HG03342 (cell line): Measurements from ENCODE around the gene RUNX2.
A peak's percentile ranks its signal among the peaks of the same experiment; 100 is the strongest.
"Not testable (repeated sequence)": the region's sequence is repeated elsewhere in the genome, so short reads cannot be mapped to it uniquely, and the experiment has no call there.

Source experiments
- ATAC-seq: cut with Tn5 transposase; IDR thresholded peaks from one replicate; pipeline ENCODE4 v1.9.1; 2021; ENCODE audit warnings: mild to moderate bottlenecking, moderate library complexity; ENCODE audit not compliant: unreplicated experiment

Gene RUNX2

DNA sequence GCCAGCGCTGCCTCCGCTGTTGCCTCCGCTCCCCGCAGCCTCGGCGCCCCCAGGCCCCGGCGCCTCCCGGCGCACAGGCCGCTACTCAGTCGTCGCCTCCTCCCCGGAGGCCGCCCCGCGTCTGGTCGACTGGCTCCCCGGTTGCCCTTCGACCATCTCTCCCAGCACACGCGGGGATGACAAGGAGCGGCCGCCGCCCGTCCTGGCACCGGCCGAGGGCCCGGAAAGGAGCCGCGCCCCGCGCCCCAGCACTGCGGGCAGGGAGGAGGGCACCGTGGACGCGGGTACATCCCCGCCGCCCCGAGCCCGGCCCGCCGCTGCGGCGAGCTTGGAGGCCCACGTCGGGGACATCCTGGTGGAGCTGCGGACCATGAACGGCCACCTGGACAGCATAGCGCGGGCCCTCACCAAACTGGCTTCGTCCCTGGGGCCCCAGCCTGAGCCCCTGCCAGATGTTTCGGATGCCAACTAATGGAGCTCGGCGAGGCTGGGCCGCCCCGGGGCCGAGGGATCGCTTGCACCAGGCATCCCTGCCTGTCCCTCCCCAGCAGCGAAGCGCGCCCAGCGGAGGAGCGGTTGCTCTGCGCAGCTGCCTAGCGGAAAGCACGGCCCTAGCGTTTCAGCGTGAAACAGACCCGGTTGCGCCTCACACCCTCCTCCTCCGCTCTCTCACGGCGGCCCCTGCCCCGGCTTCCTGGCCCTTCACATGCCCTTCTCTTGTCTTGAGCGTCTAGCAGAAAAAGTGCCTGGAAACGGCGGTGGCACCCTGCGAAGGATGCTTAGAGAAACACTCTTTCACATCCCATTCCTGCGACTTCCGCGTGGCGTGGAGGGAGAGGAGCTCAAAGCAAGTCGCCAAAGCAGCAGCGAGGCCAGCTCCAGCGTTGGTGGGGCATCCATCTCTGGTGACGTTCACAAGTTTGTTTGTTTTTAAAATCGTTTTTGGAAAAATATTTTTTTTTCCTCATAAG lies 335.4 kb downstream of the RUNX2 start:
- no peak for ATAC-seq

DNA sequence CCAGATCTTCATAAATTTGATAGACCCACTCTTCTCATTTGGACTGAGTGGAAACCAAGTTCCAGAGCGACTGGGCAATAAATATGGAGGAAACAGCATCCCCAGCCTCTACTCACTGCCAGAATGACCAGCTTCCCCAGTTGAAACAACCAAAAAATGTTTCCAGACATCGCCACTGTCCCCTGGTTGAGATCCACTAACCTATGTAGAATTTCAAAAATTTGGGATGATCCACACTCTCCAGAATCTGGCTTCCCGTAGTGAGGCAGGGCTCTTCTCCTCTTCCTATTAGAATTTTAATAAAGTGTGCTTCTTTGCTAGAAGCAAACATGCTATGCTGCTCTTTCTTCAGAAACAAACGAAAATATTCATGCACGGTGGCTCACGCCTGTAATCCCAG lies 336.6 kb downstream of the RUNX2 start:
- no peak for ATAC-seq

DNA sequence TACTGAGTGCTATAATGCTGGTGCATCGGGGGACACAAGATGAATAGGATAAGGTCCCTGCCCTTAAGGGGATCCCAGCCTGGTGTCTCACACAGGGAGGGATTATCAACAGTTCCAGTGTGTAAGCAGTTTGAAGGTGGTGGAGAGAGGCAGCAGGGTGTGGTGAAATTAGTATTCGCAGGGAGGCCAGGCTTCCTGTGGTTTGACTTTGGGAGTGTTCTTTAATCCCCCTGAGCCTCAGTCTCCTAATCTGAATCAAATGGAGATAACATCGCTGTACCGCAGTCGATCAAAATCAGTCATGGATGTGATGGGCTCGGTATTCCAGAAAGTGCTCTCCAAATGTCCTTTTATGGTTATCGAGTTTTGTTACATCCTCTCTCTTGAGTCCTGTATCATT lies 337.7 kb downstream of the RUNX2 start:
- no peak for ATAC-seq

DNA sequence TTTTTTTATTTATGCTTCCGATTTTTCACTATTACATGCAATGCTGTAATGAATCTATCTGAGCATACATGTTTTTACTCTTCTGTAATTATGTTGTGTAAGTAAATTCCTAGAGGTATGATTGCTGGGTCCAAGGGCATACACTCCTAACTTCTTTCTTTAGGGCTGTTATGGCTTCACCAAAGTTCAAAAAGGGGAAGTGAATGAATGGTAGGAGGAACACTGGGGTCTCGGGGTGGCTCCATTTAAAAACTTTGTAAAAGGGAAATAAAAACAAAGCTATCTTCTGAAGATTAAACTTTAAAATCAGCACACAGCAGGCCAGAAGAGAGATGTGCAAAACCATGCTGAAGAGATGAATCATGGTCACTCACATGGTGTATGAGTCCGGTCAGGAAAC lies 338.7 kb downstream of the RUNX2 start:
- ATAC-seq, result no peak

DNA sequence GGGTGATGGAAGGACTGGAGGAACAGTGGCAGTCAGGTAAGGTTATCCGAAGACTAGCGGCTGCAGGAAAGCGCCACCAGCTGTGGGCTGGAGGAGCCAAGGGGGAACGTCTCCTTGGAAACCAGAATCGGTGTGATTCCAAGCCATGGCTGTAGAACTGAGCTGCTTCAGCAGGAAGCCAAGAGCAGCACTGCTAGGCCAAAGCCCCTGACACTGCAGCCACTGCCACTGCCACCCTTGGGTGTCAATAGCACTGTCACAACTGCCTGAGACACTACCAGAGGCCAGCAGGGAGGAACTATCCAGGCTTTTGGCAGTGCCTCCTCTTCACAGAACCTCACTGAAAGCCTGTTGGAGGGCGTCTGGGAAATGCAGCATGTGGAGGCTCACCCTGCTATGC lies 339.2 kb downstream of the RUNX2 start:
- no peak for ATAC-seq

DNA sequence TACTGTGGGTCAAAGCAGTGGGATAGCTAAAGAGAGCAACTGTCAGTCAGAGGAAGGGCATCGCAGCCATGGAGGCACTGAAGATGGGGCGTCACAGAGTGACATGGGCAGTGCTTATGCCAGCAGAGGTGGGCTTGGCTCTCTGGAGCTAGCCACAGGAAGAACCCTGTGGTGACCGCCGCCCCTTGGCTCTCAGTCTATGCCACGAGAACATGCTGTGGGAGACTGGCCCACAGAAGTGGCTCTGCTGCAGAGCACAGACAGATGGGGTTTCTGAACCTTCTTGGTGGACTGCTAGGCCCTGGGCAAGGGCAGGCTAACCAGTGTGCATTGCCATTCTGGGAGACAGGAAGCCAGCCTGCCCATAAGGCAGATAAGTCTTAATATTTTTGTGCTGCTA lies 339.6 kb downstream of the RUNX2 start:
- no peak for ATAC-seq

DNA sequence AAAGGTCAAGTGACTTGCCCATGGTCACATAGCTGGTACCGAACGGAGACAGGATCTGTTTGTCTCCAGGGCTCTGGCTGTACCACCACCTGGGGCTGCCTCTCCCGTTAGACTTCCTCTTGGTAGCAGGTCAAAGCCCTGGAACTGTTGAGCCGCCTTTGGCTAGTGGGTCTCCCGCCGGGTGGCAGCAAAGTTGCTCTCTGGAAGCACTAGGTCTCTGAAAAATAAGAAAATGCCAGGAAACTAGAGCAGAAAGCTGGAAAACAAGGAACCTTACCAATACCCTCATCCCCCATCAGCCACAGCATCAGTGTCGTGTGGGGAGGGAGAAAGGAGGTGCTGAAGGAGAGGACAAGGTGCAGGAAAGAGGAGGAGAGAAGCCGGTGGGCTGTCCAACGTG lies 340.6 kb downstream of the RUNX2 start:
- ATAC-seq, result no peak

DNA sequence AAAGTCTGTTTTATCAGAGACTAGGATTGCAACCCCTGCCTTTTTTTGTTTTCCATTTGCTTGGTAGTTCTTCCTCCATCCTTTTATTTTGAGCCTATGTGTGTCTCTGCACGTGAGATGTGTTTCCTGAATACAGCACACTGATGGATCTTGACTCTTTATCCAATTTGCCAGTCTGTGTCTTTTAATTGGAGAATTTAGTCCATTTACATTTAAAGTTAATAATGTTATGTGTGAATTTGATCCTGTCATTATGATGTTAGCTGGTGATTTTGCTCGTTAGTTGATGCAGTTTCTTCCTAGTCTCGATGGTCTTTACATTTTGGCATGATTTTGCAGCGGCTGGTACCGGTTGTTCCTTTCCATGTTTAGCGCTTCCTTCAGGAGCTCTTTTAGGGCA lies 345.0 kb downstream of the RUNX2 start:
- ATAC-seq, result not testable (repeated sequence)

DNA sequence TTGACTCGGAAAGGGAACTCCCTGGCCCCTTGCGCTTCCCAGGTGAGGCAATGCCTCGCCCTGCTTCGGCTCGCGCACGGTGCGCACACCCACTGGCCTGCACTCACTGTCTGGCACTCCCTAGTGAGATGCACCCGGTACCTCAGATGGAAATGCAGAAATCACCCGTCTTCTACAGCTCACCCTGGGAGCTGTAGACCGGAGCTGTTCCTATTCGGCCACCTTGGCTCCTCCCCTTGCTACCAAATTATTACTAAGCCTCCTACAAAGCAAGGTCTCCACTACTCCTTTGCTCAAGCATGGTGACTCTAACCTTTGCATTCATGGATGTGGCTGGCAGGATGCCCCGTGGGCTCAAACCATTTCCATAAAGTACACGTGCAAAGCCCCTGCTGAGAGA lies 347.0 kb downstream of the RUNX2 start:
- ATAC-seq, result not testable (repeated sequence)

DNA sequence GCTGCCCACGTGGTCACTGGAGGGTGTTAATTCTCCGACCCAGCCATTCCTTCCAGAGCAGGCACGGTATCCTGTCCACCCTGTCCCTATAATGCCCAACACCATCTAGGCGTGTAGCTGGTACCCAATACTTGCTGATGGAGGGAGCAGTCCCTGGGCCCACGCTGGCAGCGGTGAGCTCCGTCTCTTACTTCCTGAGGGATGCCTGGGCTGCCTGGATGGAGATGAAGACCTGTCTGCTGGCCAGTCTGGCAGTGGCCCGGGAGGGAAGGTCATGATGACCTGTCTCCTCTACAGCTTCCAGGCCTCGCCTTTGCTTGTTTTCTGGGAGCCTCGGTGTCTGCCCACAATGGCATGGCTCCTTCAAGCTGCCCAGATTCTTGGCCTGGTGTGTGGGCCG lies 347.5 kb downstream of the RUNX2 start:
- no peak for ATAC-seq

DNA sequence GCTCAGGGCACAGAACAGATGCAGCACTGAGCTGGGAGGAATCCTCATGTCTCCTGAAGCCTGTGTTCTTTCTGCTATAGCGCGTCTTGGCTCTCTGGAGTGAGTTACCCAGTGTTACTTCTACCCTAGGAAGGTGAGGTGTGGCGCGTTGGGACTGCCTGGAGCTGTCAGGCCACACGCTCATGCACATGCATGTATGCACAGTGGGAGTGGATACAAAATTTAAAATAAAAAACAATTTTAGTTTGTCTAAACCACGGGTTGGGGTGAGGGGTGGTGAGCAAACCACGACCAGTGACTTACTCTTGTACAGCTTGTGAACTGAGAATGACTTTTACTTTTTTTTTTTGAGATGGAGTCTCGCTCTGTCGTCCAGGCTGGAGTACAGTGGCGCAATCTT lies 348.2 kb downstream of the RUNX2 start:
- no peak for ATAC-seq

DNA sequence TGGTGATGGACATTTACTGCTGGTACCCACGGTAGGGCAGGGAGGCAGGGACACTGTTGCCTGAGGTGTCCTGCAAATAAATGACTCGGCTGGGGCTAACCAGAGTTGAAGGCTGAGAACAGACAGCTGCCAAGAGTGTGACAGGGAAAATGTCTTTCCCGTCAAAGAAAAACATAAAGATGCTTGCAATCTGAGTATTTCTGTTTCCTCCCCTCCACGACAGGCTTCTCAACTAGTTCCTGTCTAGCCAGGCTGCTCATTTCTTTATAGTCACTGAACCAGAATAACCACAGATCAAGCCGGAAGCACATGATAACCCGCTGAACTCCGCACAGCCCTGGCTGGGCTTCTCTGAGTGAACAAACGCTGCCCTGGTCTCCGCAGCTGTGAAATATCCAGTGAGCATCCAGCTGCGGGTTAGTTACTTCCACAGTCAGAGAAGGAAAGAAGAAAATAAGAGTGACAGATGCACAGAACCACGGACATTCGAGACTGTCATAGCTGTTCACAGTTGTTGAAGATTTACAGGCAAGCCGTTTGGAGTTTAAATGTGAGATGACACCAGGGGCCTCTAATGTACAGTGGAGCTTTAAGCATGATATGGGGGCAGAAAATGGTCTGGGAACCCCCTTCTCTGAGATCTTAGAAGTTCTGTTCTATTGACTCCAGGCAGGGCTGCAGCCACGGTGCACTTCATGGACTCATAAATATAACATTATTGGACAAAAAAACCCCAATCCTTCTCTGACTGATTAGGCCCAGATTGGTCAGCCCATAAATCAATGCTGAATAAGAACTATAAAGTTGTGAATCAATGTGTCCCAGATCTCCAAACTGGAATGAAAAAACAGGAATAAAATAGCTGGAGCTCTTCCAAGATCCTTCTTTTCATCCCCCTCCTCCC lies 349.5 kb downstream of the RUNX2 start:
- peak; percentile 50 for ATAC-seq

DNA sequence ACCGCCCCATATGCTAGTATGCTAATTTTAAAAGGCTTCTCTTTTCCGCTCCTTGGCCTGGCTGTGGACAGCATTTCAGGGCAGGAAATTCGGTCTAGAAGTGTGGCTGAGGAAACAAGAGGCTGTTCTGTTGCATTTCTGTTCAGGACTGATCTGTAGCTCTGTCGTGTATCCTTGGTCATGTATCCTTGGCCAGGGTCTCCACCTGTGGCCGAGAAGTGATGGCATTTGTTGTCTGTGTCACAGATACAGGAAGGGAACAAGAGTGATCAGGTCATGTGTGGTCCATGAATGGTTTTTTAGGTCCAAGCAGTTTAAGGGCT lies 350.1 kb downstream of the RUNX2 start:
- no peak for ATAC-seq

DNA sequence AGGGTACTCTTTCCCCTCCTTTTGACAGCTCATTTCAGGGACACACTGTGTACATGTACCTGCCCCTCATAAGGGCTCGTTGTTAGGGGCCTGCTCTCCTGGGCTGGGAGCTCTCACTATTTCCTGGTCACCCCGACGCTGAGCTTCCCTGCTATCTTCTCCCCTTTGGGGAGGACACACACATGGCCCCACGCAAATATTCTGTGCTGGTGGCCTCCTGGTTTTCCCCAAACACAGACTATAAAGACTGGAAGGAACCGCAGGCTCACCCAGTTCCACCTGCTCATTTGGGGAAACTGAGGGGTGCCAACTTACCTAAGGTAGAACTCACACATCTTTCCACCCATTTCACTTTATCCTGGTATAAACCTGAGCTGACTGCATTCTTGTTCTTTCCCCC lies 351.0 kb downstream of the RUNX2 start:
- no peak for ATAC-seq

DNA sequence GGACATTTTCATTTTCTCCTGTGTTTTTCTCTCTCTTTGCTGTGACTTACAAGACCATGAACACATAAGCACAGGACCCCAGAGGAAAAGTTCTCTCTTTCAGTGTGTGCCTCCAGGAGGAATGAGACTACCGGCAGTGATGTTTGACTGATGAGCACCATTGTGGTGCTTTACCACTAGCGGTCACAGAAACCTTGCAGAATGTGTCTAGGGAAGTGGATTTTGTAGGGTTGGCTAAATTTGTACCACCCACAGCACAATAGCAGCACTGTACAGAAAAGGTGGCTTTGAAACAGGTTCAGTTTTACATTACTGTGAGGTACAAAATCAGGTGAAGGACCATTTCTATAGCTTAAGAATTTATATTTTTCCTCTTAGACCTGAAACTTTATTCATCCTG lies 351.5 kb downstream of the RUNX2 start:
- no peak for ATAC-seq

DNA sequence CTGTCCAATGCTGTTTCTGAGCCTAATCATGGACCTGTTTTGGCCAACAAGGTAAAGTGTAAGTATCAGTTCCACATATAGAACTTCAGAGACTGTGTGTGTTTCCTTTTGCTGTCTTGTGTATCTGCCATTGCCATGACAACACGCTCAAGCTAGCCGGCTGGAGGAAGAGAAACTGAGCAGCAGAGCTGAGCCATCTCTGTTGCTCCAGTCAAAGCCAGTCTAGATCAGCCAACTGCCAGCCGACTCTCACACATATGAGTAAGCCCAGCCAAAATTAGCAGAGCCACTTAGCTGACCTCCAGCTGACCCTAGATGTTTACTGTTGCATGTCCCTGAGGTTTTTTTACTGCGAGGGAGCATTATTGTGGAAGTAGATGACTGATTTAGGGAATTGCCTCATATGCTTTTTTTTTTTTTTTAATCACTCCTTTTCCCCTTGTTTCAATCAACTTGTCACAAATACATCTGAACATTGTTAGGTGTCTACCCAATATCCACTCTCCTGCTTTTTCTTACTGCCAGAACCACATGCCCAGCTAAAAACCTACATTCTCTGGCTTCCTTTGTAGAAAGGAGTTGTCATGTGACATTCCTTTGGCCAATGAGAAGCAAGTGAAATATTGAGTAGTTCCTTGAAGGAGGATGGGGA lies 353.9 kb downstream of the RUNX2 start:
- ATAC-seq, result peak; percentile 87

DNA sequence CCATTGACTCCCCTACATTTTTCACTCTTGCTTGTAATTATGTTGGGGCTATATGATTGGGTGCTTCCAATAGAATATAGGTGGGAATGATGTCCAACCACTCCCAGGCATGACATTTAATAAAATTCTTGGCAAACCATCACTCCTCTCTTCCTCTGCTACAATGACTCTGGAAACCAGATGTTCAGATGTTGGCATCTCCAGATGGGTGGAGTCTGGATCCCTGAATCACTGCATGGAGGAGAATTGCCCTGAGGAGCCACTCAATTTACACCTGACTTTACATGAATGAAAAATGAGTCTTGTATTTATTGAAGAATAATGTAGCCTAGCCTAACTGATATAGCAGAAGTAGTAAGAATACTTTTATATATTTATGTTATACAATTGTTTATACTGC lies 356.3 kb downstream of the RUNX2 start:
- ATAC-seq, result no peak

DNA sequence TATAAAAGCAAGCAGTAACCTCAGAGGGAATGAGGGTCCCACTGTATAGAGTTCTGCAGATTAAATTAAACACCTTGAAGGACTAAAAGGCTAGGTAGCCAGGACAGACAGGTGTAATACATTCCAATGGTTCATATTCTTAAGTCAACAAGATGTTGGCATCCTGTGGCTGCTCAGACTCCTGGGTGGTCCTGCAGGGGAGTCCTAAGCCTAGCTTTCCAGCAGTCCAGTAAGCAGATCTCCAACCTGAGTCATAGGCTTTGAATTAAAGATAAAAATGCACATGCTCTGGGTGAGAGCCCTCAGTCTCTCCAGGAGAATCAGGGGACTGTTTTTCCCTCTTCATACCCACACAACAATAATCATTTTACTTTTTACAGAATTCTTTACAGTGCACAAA lies 356.9 kb downstream of the RUNX2 start:
- ATAC-seq, result no peak

DNA sequence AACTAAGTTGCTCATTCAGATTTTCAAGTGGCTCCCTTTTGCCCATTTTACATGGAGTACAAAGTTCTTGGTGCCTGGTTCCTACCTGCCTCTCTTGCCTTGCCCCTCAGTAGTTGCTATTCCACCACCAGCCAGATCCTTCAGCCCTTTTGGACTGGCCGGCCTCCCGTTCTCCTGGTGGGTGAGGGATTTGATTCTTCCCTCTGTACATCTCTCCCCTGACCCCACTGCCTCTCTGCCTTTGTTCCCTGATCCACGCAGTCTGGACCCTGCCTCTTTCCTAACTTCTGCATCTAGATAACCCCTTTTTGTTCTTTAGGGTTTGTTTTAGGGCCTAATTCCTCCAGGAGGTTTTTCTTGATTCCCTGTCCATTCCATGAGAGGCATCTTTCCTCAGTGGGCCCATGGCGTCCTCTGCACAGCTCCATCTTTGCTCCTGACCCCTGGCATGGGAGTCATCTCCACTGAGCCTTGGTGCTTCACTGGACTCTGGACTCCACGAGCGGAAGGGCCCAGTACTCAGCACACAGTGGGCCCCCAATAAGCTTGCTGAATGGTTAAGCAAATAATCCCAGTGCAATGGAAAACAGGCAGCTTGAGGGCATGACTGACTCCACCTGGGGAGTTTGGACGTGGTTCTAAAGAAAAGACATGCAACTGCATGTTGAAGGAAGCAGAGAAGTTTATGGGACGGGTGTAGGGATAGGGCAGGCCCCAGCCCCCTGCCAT lies 358.9 kb downstream of the RUNX2 start:
- peak; percentile 22 for ATAC-seq

DNA sequence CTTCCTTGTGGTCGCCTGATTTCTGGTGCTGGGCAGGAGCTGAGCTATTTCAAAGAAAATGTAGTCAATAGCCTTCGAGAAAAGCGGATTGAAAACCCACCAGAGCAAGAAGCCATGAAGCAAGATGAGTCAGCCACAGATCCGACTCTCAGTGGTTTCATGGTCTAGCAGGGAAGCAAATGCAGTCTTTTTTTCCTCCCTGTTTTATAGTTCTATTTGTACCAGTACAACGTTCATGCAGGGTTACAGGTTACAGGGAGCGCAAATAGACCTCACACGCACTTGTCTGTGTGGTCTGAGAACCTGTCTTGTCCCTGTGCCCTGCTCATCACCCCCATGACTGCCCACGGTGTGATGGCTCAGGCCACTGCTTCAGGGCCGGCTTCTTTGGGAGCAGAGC lies 359.4 kb downstream of the RUNX2 start:
- peak; percentile 79 for ATAC-seq

DNA sequence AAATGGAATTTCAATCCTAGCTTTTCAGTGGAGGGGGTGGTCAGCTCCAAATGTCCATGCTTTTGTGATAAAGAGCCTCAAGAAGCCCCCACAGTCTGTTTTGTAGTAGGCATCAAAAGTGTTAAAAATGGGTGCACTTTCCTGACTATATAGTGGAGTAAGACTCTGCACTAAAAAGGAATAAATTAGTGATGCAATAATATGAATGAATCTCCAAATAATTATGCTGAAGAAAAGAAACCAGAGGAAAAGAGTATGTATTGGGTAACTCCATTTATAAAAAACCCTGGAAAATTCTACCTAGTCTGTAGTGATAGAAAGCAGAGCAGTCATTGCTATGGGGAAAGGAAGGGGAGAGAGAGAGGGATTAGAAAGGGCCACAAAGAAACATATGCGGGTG lies 360.1 kb downstream of the RUNX2 start:
- no peak for ATAC-seq
